Vagina (tissue), 2 donors: ENCODE results near the gene SLC28A1. TPM values are rescaled to one million over a fixed set of nuclear protein-coding genes. Genes with fewer than 3 reads are reported as not detected.
"Not testable (repeated sequence)": the region's sequence is repeated elsewhere in the genome, so short reads cannot be mapped to it uniquely, and the experiment has no call there.

ENCODE experiments used
- DNase-seq, 2 donors: peaks; one replicate each; pipeline ENCODE4 v3.0.0-alpha.2; 2017; ENCODE audit errors: extremely low spot score in 2 of 2
- H3K27ac ChIP-seq: fragments of 200-600 bp; sonication (generic); one replicate; pipeline ENCODE4 v1.5.1; 2019
- H3K27me3 ChIP-seq: fragments of 200-600 bp; sonication (generic); one replicate; pipeline ENCODE4 v1.5.1; 2019
- H3K36me3 ChIP-seq, 2 donors: fragments of 200-600 bp; sonication (generic); one replicate each; pipeline ENCODE4 v1.5.1; 2017 to 2019
- H3K4me1 ChIP-seq: fragments of 200-600 bp; sonication (generic); one replicate; pipeline ENCODE4 v1.5.1; 2019
- H3K4me3 ChIP-seq, 2 donors: fragments of 200-600 bp; sonication (generic); 1 replicate in 1 of 2; 2 replicates in 1 of 2; pipeline ENCODE4 v1.5.1; 2016 to 2019
- H3K9me3 ChIP-seq: fragments of 200-600 bp; sonication (generic); one replicate; pipeline ENCODE4 v1.5.1; 2019
- CTCF ChIP-seq, 3 experiments: fragments of 450-650 bp in 2 of 3; fragments of 200-600 bp in 1 of 3; sonication (generic) in 1 of 3; IDR thresholded peaks; one replicate each; pipeline ENCODE4 v1.5.1; 2017 to 2019; ENCODE audit warnings: antibody characterized with exemption in 3 of 3, mild to moderate bottlenecking in 2 of 3, moderate library complexity in 2 of 3
- POLR2A ChIP-seq, 2 donors: fragments of 450-650 bp; IDR thresholded peaks; one replicate each; pipeline ENCODE4 v1.6.1; 2017; ENCODE audit warnings: antibody characterized with exemption in 2 of 2, mild to moderate bottlenecking in 2 of 2, moderate library complexity in 2 of 2
- POLR2AphosphoS5 ChIP-seq, 2 donors: sonication (generic); formaldehyde crosslinking; IDR thresholded peaks; one replicate each; pipeline ENCODE4 v1.9.0; 2017; ENCODE audit warnings: antibody characterized with exemption in 2 of 2, mild to moderate bottlenecking in 2 of 2, low read depth in 1 of 2; ENCODE audit not compliant: insufficient read depth in 1 of 2
- intact Hi-C: fragments of 100-400 bp; cut with DNase I; formaldehyde crosslinking; loops from one replicate; pipeline ENCODE4 v1.15.1; 2023
- total RNA-seq: library from RNA; depleted of rRNA; stranded (reverse); fragments of >200 nt; gene quantifications from one replicate; pipeline ENCODE4 v1.2.3, GENCODE V29; 2016

SLC28A1 gene
- total RNA-seq, 1 donor from 2014 or later: not detected

GRCh38 chr15:84845631-84846030, 38.8 kb upstream of the SLC28A1 start:
- H3K36me3 ChIP-seq, H3K4me3 ChIP-seq, H3K9me3 ChIP-seq, intact Hi-C loops, H3K27me3 ChIP-seq, H3K4me1 ChIP-seq, DNase-seq: not testable (repeated sequence)
- peak overlapping the region; percentile 27 for H3K27ac ChIP-seq
- TF ChIP-seq CTCF (IDR thresholded peaks at IDR 0.05): peak; percentile 43 to 60 (median 49)

- intact Hi-C loops: no loop called here
- Histone ChIP-seq H3K27me3 (no peaks in the 10 kb centered on the region), H3K4me3 (no peak overlapping the region), H3K4me1 (no peaks in the 10 kb centered on the region), H3K9me3 (no peaks in the 10 kb centered on the region), H3K27ac (no peak overlapping the region), H3K36me3 (no peaks in the 10 kb centered on the region)
- no peak for DNase-seq
- TF ChIP-seq POLR2AphosphoS5 (IDR thresholded peaks at IDR 0.05; ENCODE audit: insufficient read depth in 1 of 2, low read depth in 1 of 2): no peak
- TF ChIP-seq CTCF (IDR thresholded peaks at IDR 0.05): no peak
- no peak for TF ChIP-seq POLR2A (IDR thresholded peaks at IDR 0.05)
These were observed 38.2 kb upstream of the SLC28A1 start for GRCh38 chr15:84846269-84846668.

- H3K9me3 ChIP-seq: no peaks in the 10 kb centered on the region
- intact Hi-C loops: no loop called here
- no peaks in the 10 kb centered on the region for H3K4me1 ChIP-seq
- H3K4me3 ChIP-seq: no peak overlapping the region
- no peaks in the 10 kb centered on the region for H3K27me3 ChIP-seq
- TF ChIP-seq CTCF (IDR thresholded peaks at IDR 0.05): no peak
- TF ChIP-seq POLR2AphosphoS5 (IDR thresholded peaks at IDR 0.05; ENCODE audit: insufficient read depth in 1 of 2, low read depth in 1 of 2): no peak
- no peak for TF ChIP-seq POLR2A (IDR thresholded peaks at IDR 0.05)
- no peaks in the 10 kb centered on the region for H3K36me3 ChIP-seq
- DNase-seq: no peak
- H3K27ac ChIP-seq: no peak overlapping the region
These were observed 37.1 kb upstream of the SLC28A1 start for GRCh38 chr15:84847382-84847781.

- TF ChIP-seq POLR2AphosphoS5 (IDR thresholded peaks at IDR 0.05; ENCODE audit: insufficient read depth in 1 of 2, low read depth in 1 of 2): no peak
- TF ChIP-seq POLR2A (IDR thresholded peaks at IDR 0.05): no peak
- no peak for TF ChIP-seq CTCF (IDR thresholded peaks at IDR 0.05)
- no peak overlapping the region for H3K4me3 ChIP-seq
These were observed 32.2 kb upstream of the SLC28A1 start for GRCh38 chr15:84852212-84852611.

GRCh38 chr15:84855136-84855535, 29.3 kb upstream of the SLC28A1 start:
- DNase-seq: no peak
- TF ChIP-seq POLR2AphosphoS5 (IDR thresholded peaks at IDR 0.05; ENCODE audit: insufficient read depth in 1 of 2, low read depth in 1 of 2): no peak
- TF ChIP-seq CTCF (IDR thresholded peaks at IDR 0.05): no peak
- TF ChIP-seq POLR2A (IDR thresholded peaks at IDR 0.05): no peak
- H3K27me3 ChIP-seq: no peaks in the 10 kb centered on the region
- H3K4me1 ChIP-seq: no peaks in the 10 kb centered on the region
- intact Hi-C loops: no loop called here
- no peak overlapping the region for H3K4me3 ChIP-seq
- H3K36me3 ChIP-seq: no peaks in the 10 kb centered on the region
- H3K9me3 ChIP-seq: no peaks in the 10 kb centered on the region
- no peak overlapping the region for H3K27ac ChIP-seq

More at GRCh38 chr15:84852212-84852611, 32.2 kb upstream of the SLC28A1 start:
- no peaks in the 10 kb centered on the region for H3K9me3 ChIP-seq
- no peak overlapping the region for H3K27ac ChIP-seq
- no peaks in the 10 kb centered on the region for H3K36me3 ChIP-seq
- H3K27me3 ChIP-seq: no peaks in the 10 kb centered on the region
- no peaks in the 10 kb centered on the region for H3K4me1 ChIP-seq
- DNase-seq: no peak
- intact Hi-C loops: no loop called here
